ENCODE measurements around the gene GOLGA6C.

- no peak for TF ChIP-seq CTCF (IDR thresholded peaks at IDR 0.05)
- no peak for TF ChIP-seq POLR2A (IDR thresholded peaks at IDR 0.05)
- TF ChIP-seq EP300 (IDR thresholded peaks at IDR 0.05): no peak
Observed at GRCh38 chr15:75234191-75234810, 23.8 kb upstream of the GOLGA6C start.
